GM12873 (cell line): ENCODE measurements around the gene AUTS2.

Source experiments
- CTCF ChIP-seq: IDR thresholded peaks from 2 replicates; pipeline ENCODE4 v1.5.1; 2012; ENCODE audit warnings: low read depth, mild to moderate bottlenecking, moderate library complexity, low read length, control low read depth; ENCODE audit not compliant: insufficient read depth; ENCODE audit errors: missing control alignments

Gene AUTS2

GRCh38 chr7:70762696-70763095, 1164.4 kb downstream of the AUTS2 start:
- no peak for TF ChIP-seq CTCF

GRCh38 chr7:70763961-70764691, 1165.9 kb downstream of the AUTS2 start:
- no peak for TF ChIP-seq CTCF

- no peak for TF ChIP-seq CTCF
Measured at GRCh38 chr7:70764701-70765208, 1166.5 kb downstream of the AUTS2 start.

- TF ChIP-seq CTCF, result no peak
Measured at GRCh38 chr7:70765651-70766050, 1167.4 kb downstream of the AUTS2 start.

GRCh38 chr7:70766109-70766508, 1167.8 kb downstream of the AUTS2 start:
- TF ChIP-seq CTCF, result no peak

GRCh38 chr7:70766694-70767093, 1168.4 kb downstream of the AUTS2 start:
- no peak for TF ChIP-seq CTCF

- TF ChIP-seq CTCF, result no peak
Measured at GRCh38 chr7:70770154-70770553, 1171.9 kb downstream of the AUTS2 start.

GRCh38 chr7:70771451-70771850, 1173.2 kb downstream of the AUTS2 start:
- TF ChIP-seq CTCF, result no peak
